HG02981 (cell line): Measurements from ENCODE around the gene TTYH3.

ENCODE experiments used
- ATAC-seq: cut with Tn5 transposase; IDR thresholded peaks from one replicate; pipeline ENCODE4 v1.9.1; 2021; ENCODE audit warnings: mild to moderate bottlenecking, moderate library complexity; ENCODE audit not compliant: unreplicated experiment

TTYH3 gene

GRCh38 chr7:2614631-2615330 lies 17.0 kb upstream of the TTYH3 start:
- ATAC-seq, result no peak

GRCh38 chr7:2616387-2617324 lies 15.1 kb upstream of the TTYH3 start:
- ATAC-seq, result no peak

GRCh38 chr7:2617325-2617905 lies 14.4 kb upstream of the TTYH3 start:
- ATAC-seq, result no peak

- no peak for ATAC-seq
Observed at GRCh38 chr7:2619116-2619515, 12.7 kb upstream of the TTYH3 start.

GRCh38 chr7:2621061-2621828 lies 10.5 kb upstream of the TTYH3 start:
- ATAC-seq, result no peak

GRCh38 chr7:2621948-2622640 lies 9.7 kb upstream of the TTYH3 start:
- ATAC-seq, result no peak

GRCh38 chr7:2622869-2623697 lies 8.7 kb upstream of the TTYH3 start:
- ATAC-seq, result no peak

- ATAC-seq, result no peak
Observed at GRCh38 chr7:2623698-2624014, 8.1 kb upstream of the TTYH3 start.

GRCh38 chr7:2624293-2624886 lies 7.4 kb upstream of the TTYH3 start:
- ATAC-seq, result no peak

- no peak for ATAC-seq
Observed at GRCh38 chr7:2626498-2627117, 5.2 kb upstream of the TTYH3 start.

- no peak for ATAC-seq
Observed at GRCh38 chr7:2627258-2628129, 4.3 kb upstream of the TTYH3 start.

- ATAC-seq, result no peak
Observed at GRCh38 chr7:2628130-2628482, 3.7 kb upstream of the TTYH3 start.

- ATAC-seq, result no peak
Observed at GRCh38 chr7:2628891-2629290, 2.9 kb upstream of the TTYH3 start.

GRCh38 chr7:2629746-2630681 lies 1.8 kb upstream of the TTYH3 start:
- ATAC-seq, result no peak

GRCh38 chr7:2632733-2633537 lies 1.1 kb downstream of the TTYH3 start:
- ATAC-seq, result no peak
